Loucy (cell line): ENCODE results near the gene TRPM6.

Experiments used
- H2AFZ ChIP-seq: fragments of 200-600 bp; sonication (generic); 2 replicates; pipeline ENCODE4 v1.6.0; 2016; ENCODE audit warnings: antibody characterized with exemption, mild to moderate bottlenecking, low read length, moderate library complexity
- H3F3A ChIP-seq: fragments of 200-600 bp; 2 replicates; pipeline ENCODE4 v1.6.0; 2016; ENCODE audit warnings: antibody characterized with exemption, low read depth, mild to moderate bottlenecking
- H3K27me3 ChIP-seq: fragments of 200-600 bp; sonication (generic); 2 replicates; pipeline ENCODE4 v1.6.1; 2014; ENCODE audit warnings: low read length, mild to moderate bottlenecking; ENCODE audit not compliant: insufficient read depth, poor library complexity, severe bottlenecking
- H3K36me3 ChIP-seq: fragments of 200-600 bp; sonication (generic); 2 replicates; pipeline ENCODE4 v1.6.1; 2016; ENCODE audit warnings: low read length; ENCODE audit not compliant: insufficient read depth
- H3K4me1 ChIP-seq: fragments of 200-600 bp; sonication (generic); 2 replicates; pipeline ENCODE4 v1.5.1; 2014; ENCODE audit warnings: low read length, mild to moderate bottlenecking; ENCODE audit not compliant: insufficient read depth, poor library complexity, severe bottlenecking
- H3K4me2 ChIP-seq: fragments of 200-600 bp; sonication (generic); 2 replicates; pipeline ENCODE4 v1.6.0; 2014; ENCODE audit warnings: antibody characterized with exemption, low read length, low read depth, mild to moderate bottlenecking; ENCODE audit not compliant: poor library complexity, severe bottlenecking
- H3K4me3 ChIP-seq: fragments of 200-600 bp; sonication (generic); 2 replicates; pipeline ENCODE4 v1.5.1; 2014; ENCODE audit warnings: low read length, mild to moderate bottlenecking, mixed read lengths; ENCODE audit not compliant: poor library complexity, severe bottlenecking
- H3K79me2 ChIP-seq: fragments of 200-600 bp; sonication (generic); 2 replicates; pipeline ENCODE4 v1.6.1; 2014; ENCODE audit warnings: low read length; ENCODE audit not compliant: insufficient read depth
- H3K9ac ChIP-seq: fragments of 200-600 bp; sonication (generic); 2 replicates; pipeline ENCODE4 v1.6.0; 2014; ENCODE audit warnings: mild to moderate bottlenecking, low read depth, low read length, moderate library complexity; ENCODE audit not compliant: poor library complexity, severe bottlenecking
- H3K9me2 ChIP-seq: fragments of 200-600 bp; sonication (generic); replicated peaks from 2 replicates; pipeline ENCODE4 v1.6.1; 2016; ENCODE audit warnings: low read depth, low read length, mixed read lengths
- H3K9me3 ChIP-seq: fragments of 200-600 bp; sonication (generic); 2 replicates; pipeline ENCODE4 v1.6.1; 2014; ENCODE audit warnings: mild to moderate bottlenecking, antibody characterized with exemption, low read length, low read depth; ENCODE audit not compliant: insufficient read depth
- H4K20me1 ChIP-seq: fragments of 200-600 bp; sonication (generic); 2 replicates; pipeline ENCODE4 v1.6.0; 2014; ENCODE audit warnings: antibody characterized with exemption, low read length, mild to moderate bottlenecking; ENCODE audit not compliant: insufficient read depth, poor library complexity, severe bottlenecking
- CTCF ChIP-seq: fragments of 200-600 bp; sonication (generic); conservative IDR thresholded peaks from 2 replicates; pipeline ENCODE4 v1.5.1; 2014; ENCODE audit warnings: mild to moderate bottlenecking, antibody characterized with exemption, low read length
- EZH2phosphoT487 ChIP-seq: fragments of 200-600 bp; IDR thresholded peaks from 2 replicates; pipeline ENCODE4 v1.6.1; 2018; ENCODE audit warnings: antibody characterized with exemption, mild to moderate bottlenecking, moderate library complexity, borderline replicate concordance

TRPM6 gene

DNA sequence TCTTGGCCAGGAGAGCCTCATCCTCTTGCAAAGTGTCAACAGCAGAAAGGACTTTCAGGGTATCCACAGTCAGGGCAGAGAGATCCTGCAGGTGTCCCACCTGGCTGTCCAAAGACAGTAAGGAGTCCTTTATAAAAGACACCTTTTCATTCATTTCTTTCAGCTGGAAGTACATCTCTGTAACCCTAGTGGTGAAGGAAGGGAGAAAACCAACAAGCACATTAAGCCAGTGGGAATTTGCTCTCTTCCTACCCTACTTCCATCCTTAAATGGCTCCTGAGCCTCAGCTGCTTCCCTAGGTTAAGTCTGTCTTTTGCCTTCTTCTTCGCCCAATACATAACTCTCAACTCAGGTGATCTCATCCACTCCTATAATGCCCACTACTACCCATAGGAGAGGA is 124.8 kb downstream of the TRPM6 start:
- Histone ChIP-seq H3K9me3 (no peaks in the 10 kb centered on the region), H3K27me3 (no peaks in the 10 kb centered on the region), H3K36me3 (no peaks in the 10 kb centered on the region), H3K4me1 (no peaks in the 10 kb centered on the region), H4K20me1 (no peaks in the 10 kb centered on the region), H3K79me2 (no peaks in the 10 kb centered on the region), H3F3A (no peaks in the 10 kb centered on the region; the same call in 1 of the 2 replicates), H3K4me3 (no peak overlapping the region), H3K9me2 (no peaks in the 10 kb centered on the region), H3K4me2 (no peak overlapping the region), H2AFZ (no peak overlapping the region), H3K9ac (no peak overlapping the region)
- no peak for TF ChIP-seq EZH2phosphoT487
- TF ChIP-seq CTCF: no peak

DNA sequence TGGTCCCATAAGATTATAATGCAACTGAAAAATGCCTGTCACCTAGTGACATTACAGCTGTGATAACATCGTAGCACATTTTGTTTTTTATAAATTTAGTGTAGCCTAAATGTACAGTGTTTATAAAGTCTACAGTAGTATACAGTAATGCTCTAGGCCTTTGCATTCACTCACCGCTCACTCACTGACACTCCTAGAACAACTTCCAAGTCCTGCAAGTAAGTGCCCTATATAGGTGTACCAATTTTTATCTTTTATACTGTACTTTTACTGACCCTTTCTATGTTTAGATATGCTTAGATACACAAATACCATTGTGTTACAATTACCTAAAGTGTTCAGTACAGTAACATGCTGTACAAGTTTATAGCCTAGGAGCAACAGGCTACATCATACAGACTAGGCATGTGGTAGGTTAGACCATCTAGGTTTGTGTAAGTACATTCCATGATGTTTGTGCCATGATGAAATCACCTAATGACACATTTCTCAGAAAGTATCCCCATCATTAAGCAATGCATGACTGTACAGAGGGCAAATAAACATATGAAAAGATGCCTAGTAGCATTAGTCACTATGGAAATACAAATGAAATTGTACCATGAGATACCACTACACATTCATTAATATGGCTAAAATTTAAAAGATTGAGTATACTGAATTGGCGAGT is 127.6 kb downstream of the TRPM6 start:
- Histone ChIP-seq H3K36me3 (no peaks in the 10 kb centered on the region), H4K20me1 (no peaks in the 10 kb centered on the region), H3K9me2 (no peaks in the 10 kb centered on the region), H3K9me3 (no peaks in the 10 kb centered on the region), H2AFZ (no peak overlapping the region), H3F3A (no peaks in the 10 kb centered on the region; the same call in 1 of the 2 replicates), H3K27me3 (no peaks in the 10 kb centered on the region), H3K4me2 (no peak overlapping the region), H3K79me2 (no peaks in the 10 kb centered on the region), H3K4me3 (no peak overlapping the region), H3K9ac (no peak overlapping the region), H3K4me1 (no peaks in the 10 kb centered on the region)
- TF ChIP-seq CTCF (no peak), EZH2phosphoT487 (no peak)

GRCh38 chr9:74755999-74756398 is 131.7 kb downstream of the TRPM6 start:
- H3K4me1 ChIP-seq: no peaks in the 10 kb centered on the region
- H3F3A ChIP-seq: no peaks in the 10 kb centered on the region; the same call in 1 of the 2 replicates
- no peak overlapping the region for H3K9ac ChIP-seq
- H3K27me3 ChIP-seq: no peaks in the 10 kb centered on the region
- H3K4me3 ChIP-seq: no peak overlapping the region
- no peak overlapping the region for H2AFZ ChIP-seq
- TF ChIP-seq EZH2phosphoT487 (no peak), CTCF (no peak)
- no peaks in the 10 kb centered on the region for H3K9me3 ChIP-seq
- H3K9me2 ChIP-seq: no peaks in the 10 kb centered on the region
- no peaks in the 10 kb centered on the region for H4K20me1 ChIP-seq
- H3K36me3 ChIP-seq: no peaks in the 10 kb centered on the region
- no peaks in the 10 kb centered on the region for H3K79me2 ChIP-seq
- H3K4me2 ChIP-seq: no peak overlapping the region
